ENCODE data around the gene BRD4.
"Not testable (repeated sequence)": the region's sequence is repeated elsewhere in the genome, so short reads cannot be mapped to it uniquely, and the experiment has no call there.

Gene BRD4

GRCh38 chr19:15357906-15358305 lies 25.6 kb upstream of the BRD4 start:
- TF ChIP-seq, protein P1, sequence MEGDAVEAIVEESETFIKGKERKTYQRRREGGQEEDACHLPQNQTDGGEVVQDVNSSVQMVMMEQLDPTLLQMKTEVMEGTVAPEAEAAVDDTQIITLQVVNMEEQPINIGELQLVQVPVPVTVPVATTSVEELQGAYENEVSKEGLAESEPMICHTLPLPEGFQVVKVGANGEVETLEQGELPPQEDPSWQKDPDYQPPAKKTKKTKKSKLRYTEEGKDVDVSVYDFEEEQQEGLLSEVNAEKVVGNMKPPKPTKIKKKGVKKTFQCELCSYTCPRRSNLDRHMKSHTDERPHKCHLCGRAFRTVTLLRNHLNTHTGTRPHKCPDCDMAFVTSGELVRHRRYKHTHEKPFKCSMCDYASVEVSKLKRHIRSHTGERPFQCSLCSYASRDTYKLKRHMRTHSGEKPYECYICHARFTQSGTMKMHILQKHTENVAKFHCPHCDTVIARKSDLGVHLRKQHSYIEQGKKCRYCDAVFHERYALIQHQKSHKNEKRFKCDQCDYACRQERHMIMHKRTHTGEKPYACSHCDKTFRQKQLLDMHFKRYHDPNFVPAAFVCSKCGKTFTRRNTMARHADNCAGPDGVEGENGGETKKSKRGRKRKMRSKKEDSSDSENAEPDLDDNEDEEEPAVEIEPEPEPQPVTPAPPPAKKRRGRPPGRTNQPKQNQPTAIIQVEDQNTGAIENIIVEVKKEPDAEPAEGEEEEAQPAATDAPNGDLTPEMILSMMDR (IDR thresholded peaks at IDR 0.05; ENCODE audit: low read depth, low read length) = no peak
- no peak for DNase-seq (ENCODE audit: extremely low read depth, low read depth)

DNA sequence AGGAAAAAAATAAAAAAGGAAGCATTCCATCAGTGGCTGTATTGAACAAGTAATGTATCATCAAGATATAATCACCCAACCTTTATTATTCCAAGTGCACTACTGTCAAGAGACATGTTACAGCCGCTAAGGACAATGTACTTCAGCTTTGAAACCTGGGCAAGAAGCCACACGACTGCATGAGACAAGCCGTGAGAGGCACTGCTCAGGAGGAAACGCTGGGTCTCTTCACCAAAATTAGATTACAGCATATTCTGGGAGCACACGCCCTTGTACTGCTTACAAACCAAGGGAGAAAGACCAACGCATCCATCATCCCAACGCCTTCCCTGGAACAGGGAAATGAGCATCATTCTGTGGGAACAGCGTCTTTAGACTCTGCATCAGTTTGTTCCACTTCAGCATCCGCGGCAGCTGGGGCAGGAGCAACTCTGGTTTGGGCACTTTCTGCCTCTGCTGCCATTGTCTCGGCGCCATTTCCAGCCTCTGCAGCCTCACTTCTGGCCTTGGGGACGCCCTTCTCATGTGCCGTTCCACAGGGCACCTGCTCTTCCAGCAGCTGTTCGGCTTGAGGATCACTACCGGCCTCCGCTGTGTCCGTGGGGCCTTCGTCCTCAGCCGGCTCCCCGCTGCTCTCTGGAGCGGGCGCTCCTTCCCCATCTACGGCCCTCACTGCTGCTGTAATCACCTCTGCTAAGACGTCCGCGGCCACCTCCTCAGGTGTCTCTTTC lies 22.4 kb upstream of the BRD4 start:
- DNase-seq (ENCODE audit: extremely low read depth, low read depth) = no peak
- TF ChIP-seq, protein P1 (IDR thresholded peaks at IDR 0.05; ENCODE audit: low read depth, low read length) = no peak

DNA sequence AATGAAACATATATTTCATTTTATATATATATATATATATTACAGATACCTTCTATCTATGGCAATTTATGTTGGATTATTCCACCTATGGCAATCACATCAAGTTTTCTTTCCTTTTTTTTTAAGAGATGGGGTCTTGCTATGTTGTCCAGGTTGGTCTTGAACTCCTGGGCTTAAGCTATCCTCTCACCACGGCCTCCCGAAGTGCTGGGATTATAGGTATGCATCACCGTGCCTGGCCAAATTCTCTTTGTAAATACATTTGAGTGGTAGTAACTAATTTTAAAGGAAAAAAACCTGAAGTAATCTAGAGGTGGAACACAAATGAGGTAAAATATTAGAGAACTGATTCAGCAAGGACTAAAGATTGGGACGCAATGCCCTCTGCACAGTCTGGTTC lies 21.6 kb upstream of the BRD4 start:
- no peak for DNase-seq (ENCODE audit: extremely low read depth, low read depth)
- TF ChIP-seq, protein P1 (IDR thresholded peaks at IDR 0.05; ENCODE audit: low read depth, low read length) = no peak

DNA sequence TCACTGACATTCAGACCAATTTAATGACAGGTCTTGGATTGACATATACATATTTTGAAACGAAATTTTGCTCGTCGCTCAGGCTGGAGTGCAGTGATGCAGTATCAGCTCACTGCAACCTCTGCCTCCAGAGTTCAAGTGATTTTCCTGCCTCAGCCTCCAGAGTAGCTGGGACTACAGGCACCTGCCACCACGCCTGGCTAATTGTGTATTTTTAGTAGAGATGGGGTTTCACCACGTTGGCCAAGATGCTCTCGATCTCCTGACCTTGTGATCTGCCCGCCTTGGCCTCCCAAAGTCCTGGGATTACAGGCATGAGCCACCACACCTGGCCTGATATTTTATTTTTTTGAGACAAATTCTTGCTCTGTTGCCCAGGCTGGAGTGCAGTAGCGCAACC lies 20.2 kb upstream of the BRD4 start:
- not testable (repeated sequence) for DNase-seq (ENCODE audit: extremely low read depth, low read depth)

GRCh38 chr19:15341328-15341727 lies 9.0 kb upstream of the BRD4 start:
- not testable (repeated sequence) for DNase-seq (ENCODE audit: extremely low read depth, low read depth)

GRCh38 chr19:15340086-15340485 lies 7.7 kb upstream of the BRD4 start:
- TF ChIP-seq, protein P1 (IDR thresholded peaks at IDR 0.05; ENCODE audit: low read depth, low read length) = no peak
- no peak for DNase-seq (ENCODE audit: extremely low read depth, low read depth)

GRCh38 chr19:15337202-15337601 lies 4.9 kb upstream of the BRD4 start:
- DNase-seq (ENCODE audit: extremely low read depth, low read depth) = no peak
- TF ChIP-seq, protein P1 (IDR thresholded peaks at IDR 0.05; ENCODE audit: low read depth, low read length) = no peak

DNA sequence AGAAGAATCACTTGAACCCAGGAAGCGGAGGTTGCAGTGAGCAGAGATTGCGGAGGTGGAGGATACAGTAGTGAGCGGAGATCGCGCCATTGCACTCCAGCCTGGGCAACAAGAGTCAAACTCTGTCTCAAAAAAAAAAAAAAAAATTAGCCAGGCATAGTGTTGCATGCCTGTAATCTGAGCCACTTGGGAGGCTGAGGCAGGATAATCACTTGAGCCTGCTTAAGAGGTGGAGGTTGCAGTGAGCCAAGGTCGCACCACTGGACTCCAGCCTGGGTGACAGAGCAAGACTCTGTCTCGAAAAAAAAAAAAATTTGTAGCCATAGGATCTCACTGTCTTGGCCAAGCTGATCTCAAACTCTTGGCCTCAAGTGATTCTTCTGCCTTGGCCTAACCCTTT lies 3.7 kb upstream of the BRD4 start:
- DNase-seq (ENCODE audit: extremely low read depth, low read depth) = not testable (repeated sequence)

Data from AG09319 (cell line).